Stimulated activated CD4-positive, alpha-beta T cell treated with anti-CD3 and anti-CD28 coated beads, Interleukin-1b, Interleukin-23, amount 100 ng/mL, for 24 hours (primary cell): ENCODE results near the gene ITGA7.

ENCODE experiments used
- DNase-seq, 4 experiments: peaks; one replicate each; pipeline ENCODE4 v3.0.0-alpha.2; 2020; ENCODE audit warnings: low read depth in 4 of 4, low spot score in 1 of 4

Gene ITGA7

GRCh38 chr12:55736780-55737580 is 29.3 kb upstream of the ITGA7 start:
- DNase-seq: peak in 1 of 4 experiments; percentile 58

- no peak for DNase-seq
Observed at GRCh38 chr12:55736076-55736475, 28.4 kb upstream of the ITGA7 start.

- DNase-seq: no peak
Observed at GRCh38 chr12:55734595-55734994, 26.9 kb upstream of the ITGA7 start.

- DNase-seq: no peak
Observed at GRCh38 chr12:55733858-55734257, 26.2 kb upstream of the ITGA7 start.

- DNase-seq: no peak
Observed at GRCh38 chr12:55733021-55733555, 25.4 kb upstream of the ITGA7 start.

GRCh38 chr12:55732288-55732687 is 24.6 kb upstream of the ITGA7 start:
- no peak for DNase-seq

GRCh38 chr12:55729819-55730818 is 22.4 kb upstream of the ITGA7 start:
- DNase-seq: no peak

- DNase-seq: peak in 3 of 4 experiments; percentile 47 to 74 (median 61)
Observed at GRCh38 chr12:55728939-55729818, 21.5 kb upstream of the ITGA7 start, which contains the start of gene CD63. Gene CD63, minus strand, starts transcription at chr12:55729009. Its CDS starts 668 bp downstream, at chr12:55728341.

GRCh38 chr12:55728186-55728938 is 20.7 kb upstream of the ITGA7 start:
- DNase-seq: no peak

- no peak for DNase-seq
Observed at GRCh38 chr12:55727643-55728185, 20.0 kb upstream of the ITGA7 start.

- no peak for DNase-seq
Observed at GRCh38 chr12:55726971-55727370, 19.3 kb upstream of the ITGA7 start.

GRCh38 chr12:55725556-55725955 is 17.9 kb upstream of the ITGA7 start:
- DNase-seq: no peak

- DNase-seq: no peak
Observed at GRCh38 chr12:55724940-55725309, 17.2 kb upstream of the ITGA7 start.

GRCh38 chr12:55724226-55724939 is 16.7 kb upstream of the ITGA7 start:
- no peak for DNase-seq

GRCh38 chr12:55723516-55724225 is 16.0 kb upstream of the ITGA7 start:
- no peak for DNase-seq

GRCh38 chr12:55722948-55723347 is 15.2 kb upstream of the ITGA7 start:
- DNase-seq: no peak

- DNase-seq: no peak
Observed at GRCh38 chr12:55721601-55722213, 14.0 kb upstream of the ITGA7 start.

- no peak for DNase-seq
Observed at GRCh38 chr12:55720894-55721444, 13.3 kb upstream of the ITGA7 start.
